GM19438 (cell line): ENCODE data around the gene BASP1.

Experiments used
- ATAC-seq: cut with Tn5 transposase; IDR thresholded peaks from one replicate; pipeline ENCODE4 v1.9.1; 2021; ENCODE audit warnings: low read depth; ENCODE audit not compliant: unreplicated experiment

The BASP1 gene, protein sequence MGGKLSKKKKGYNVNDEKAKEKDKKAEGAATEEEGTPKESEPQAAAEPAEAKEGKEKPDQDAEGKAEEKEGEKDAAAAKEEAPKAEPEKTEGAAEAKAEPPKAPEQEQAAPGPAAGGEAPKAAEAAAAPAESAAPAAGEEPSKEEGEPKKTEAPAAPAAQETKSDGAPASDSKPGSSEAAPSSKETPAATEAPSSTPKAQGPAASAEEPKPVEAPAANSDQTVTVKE

DNA sequence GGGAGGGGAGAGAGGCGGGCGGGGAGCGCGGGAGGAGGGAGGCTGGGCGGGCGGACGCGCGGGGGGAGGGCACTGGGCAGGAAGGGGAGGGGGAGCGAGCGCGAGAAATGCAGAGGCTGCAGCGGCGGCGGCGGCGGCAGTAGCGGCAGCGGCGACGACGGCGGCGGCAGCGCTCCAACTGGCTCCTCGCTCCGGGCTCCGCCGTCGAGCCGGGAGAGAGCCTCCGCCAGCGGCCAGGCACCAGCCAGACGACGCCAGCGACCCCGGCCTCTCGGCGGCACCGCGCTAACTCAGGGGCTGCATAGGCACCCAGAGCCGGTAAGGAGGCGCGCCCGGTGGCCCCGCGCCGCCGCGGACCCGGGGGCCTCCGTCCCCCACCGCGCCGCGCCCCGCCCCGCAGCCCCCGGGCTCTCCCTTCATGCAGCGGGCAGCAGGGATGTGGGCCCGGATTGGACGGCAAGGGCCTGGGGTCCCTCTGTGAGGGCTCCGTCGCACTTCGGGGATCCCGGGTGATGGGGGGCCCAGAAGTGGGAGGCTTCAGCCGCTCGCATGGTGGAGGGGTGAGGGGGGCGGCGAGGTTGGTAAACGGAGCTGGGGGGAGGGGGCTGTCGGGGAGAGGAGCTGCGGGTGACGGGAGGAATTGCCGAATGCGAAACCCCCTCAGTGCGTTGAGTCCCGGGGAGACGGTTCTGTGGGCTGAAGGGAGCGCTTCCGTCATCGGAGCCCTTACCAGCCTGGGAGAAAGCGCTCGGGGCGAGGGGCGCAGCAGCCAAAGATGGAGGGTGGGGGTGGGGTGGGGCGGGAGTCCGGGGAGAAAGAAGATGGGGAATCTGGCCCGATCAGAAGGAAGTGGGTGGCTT is at the start of gene BASP1:
TSS of gene BASP1 (plus strand) at position 139 of the 860 bp plus-strand sequence. CDS start 57,586 bp downstream, outside the sequence.
- ATAC-seq, result peak; percentile 35

DNA sequence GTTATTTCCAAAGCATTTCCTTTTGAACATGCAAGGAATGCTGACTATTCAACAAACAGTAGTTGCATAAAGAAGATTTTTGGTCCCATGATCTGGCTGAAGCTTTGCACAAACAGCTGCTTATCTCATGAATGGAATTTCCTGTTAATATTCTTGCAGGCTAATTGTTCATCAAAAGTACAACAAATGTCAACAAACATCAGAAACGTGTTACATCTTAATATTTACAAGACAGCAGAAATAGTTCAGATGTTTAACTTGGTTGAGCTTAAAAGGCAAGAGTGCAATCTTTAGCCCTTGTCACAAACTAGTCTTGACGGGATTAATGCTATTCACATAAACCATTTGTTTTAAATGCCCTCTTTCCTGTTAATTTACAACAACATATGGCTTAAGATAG is 47.9 kb upstream of the BASP1 start:
- no peak for ATAC-seq

GRCh38 chr5:17172791-17173190 is 44.6 kb upstream of the BASP1 start:
- no peak for ATAC-seq

DNA sequence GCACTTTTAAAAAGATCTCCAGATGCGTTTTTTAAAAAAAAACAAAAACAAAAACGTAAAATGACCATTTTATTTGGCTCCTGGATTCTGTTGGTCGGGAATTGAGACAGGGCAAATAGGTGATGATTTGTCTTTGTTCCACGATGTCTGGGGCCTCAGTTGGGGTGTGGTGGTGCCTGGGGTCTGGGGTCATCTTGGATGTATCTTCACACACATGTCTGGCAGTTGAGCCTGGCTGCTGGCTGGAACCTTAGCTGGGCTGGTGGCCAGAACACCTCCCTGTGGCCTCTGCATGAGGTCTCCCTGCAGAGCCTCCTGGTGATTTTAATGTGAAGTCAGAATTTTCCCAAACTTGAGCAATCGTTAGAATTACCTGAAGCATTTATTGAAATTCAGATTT is 42.5 kb upstream of the BASP1 start:
- ATAC-seq, result no peak

GRCh38 chr5:17177501-17178372 is 39.7 kb upstream of the BASP1 start:
- ATAC-seq, result no peak

DNA sequence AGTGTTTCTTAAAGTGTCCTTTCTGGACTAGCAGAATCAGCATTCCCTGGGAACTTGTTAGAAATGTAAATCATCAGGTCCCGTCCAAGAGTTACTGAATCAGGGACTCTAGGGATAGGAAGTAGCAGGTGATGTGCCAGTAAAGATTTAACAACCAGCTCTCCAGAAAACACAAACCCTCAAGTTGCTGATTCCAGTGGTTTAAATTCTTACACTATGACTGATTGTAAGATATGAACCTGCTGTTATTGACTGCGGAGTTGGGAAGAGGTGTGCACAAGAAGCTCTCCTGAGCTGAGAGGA is 39.1 kb upstream of the BASP1 start:
- no peak for ATAC-seq

DNA sequence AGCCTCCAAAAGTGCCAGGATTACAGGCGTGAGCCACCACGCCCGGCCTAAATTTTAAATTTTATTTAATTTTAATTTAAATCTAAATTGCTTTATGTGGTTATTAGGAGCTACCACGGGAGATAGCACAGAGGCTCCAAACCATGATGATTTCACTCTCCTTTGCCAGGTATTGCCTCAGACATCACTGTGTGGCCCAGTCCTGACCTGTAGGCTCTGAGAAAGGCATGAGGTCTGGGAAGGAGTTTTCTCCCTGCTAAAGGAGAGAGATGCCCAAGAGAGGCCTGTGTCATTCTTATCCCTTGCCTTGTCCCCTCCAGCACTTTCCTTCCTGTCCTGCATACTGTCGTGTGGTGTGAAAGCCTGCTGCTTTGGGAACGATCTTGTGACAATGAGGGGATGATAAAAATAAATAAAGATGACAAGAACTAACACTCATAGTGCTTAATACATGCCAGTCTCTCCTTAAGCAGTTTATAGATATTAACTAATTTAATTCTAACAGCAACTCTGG is 37.0 kb upstream of the BASP1 start:
- no peak for ATAC-seq

DNA sequence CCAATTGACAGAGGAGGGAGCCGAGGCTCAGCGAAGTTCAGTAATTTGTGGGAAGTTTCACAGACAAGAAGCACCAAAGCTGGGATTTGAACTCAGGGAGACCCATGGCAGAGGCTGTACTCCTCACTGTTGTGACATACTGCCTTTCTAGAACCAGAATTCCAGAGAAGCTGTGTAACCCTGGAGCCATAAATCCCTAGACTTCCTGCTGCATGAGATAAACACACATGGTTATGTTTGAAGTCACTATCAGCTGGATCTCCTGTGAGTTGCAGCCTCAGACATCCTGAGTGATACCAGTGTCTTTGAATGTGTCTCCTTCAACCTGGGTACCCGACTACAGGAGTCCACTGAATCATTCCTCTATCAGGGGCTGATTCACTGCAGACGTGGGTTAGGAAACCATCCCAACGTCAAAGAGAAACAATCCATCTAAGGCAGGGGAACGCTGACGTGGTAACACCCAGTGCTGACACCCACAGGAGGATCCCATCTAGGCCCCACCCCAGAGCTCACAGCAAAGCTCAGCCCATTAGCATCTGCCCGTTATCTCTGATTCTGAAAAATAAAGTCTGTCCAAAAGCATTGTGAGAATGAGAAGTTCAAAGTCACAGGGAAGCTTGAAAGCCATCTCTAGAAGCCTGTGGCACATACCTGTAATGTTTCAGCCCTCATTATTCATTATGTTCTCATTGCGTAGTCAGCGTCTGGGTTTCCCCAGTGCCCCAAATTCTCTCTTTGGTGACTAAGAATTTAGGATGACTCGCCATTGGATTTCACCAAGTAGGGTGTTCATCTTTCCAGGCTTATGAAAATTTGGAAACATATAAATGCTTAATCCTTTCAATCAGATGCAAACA is 36.3 kb upstream of the BASP1 start:
- ATAC-seq, result no peak

- ATAC-seq, result no peak
These were observed 34.9 kb upstream of the BASP1 start for GRCh38 chr5:17182494-17182893.

- ATAC-seq, result no peak
These were observed 34.5 kb upstream of the BASP1 start for GRCh38 chr5:17182981-17183380.

DNA sequence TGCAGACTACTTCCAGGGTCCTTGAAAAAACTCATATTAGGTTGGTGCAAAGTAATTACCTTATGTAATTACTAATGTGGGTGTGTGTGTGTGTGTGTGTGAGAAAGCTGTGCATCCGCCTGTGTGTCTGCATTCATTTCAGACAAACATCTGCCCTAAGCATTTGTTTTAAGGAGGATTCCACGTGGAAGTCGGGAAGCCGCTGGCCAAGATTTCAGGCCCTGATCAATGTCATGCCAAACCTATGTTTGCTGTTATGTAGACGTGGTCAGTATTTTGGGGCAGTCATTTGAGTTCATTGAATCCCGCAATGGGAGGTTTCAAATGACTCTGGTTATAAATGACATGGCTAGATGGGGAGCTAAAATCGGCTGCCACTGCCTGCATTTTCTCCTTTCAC is 33.6 kb upstream of the BASP1 start:
- ATAC-seq, result no peak

GRCh38 chr5:17184588-17184987 is 32.8 kb upstream of the BASP1 start:
- no peak for ATAC-seq

GRCh38 chr5:17185349-17185748 is 32.1 kb upstream of the BASP1 start:
- ATAC-seq, result no peak

DNA sequence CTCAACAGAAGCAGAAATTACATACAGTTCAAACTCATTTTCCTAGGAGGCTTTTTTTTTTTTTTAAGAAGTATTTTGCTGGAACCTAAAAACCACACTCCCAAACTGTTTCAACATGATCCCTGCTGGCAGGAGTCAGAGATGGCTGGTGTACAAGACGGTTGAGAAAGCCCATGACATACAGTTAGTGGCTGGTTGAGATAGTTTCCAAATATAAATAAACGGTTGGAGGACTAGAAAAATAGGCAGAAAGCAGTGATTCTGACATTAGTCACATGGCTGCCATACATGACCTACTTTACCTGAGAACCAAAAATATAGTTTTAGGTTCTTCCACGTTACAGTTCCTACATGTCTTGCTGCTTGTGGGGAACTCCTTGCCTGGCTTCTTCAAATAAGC is 31.7 kb upstream of the BASP1 start:
- ATAC-seq, result no peak

- ATAC-seq, result no peak
These were observed 31.2 kb upstream of the BASP1 start for GRCh38 chr5:17186256-17186655.

DNA sequence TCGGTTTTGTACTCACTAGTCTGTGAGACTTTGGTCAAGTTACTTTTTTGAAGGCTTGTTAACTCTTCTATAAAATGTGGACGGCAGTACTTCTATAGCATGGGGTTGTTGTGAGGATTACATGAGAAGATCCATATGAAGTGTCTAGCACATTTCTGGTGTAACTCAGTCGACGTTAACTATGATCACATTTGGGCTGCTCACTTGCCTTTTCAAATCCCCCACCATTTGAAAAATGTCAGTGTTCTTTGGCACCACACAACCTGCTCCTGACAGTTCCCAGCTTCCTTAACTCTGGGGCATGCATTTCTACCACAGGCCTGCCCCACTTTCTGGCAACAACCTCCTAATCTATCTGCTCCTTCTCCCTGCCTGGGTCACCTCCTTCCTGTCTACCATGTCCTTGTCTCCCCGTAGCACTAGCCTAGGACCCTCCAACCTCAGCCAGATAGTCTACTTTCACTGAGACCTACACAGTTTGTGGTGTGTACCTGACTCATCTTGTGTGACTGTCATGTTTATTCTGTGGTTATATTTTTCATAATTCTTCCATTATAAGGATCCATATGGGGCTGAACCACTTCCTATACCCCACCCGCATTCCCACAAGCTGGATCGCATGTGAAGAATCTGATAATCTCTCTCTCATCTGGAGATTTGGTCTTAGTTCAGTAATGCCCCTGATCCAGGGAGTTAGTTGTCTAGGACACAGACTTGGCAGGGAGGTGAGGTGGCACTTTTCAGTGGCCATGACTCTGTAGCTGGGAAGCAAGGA is 30.2 kb upstream of the BASP1 start:
- no peak for ATAC-seq

DNA sequence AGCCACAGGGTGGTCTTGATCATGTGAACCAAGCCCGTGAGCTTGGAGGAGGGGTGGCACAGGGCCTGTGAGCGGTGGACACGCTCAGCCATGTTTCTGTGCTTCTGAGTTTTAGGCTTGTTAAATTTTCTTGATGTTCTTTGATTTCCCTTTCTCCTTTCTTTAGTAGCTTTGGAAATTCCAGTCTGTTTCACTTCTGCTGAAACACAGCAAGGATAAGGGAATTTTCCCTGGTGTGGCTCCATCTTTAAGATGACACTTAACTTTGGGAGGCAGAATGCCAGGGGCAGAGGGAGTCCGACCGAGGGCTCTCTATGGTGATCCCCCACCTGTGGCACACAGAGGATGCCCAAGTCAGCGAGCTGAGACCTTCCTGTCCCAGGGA is 29.7 kb upstream of the BASP1 start:
- no peak for ATAC-seq

- ATAC-seq, result peak; percentile 88
These were observed 27.9 kb upstream of the BASP1 start for GRCh38 chr5:17189381-17190036.

GRCh38 chr5:17190242-17190778 is 27.1 kb upstream of the BASP1 start:
- no peak for ATAC-seq
